Activated naive CD4-positive, alpha-beta T cell treated with anti-CD3 and anti-CD28 coated beads, Interleukin-2, amount 50 U/mL, for 72 hours (primary cell): Measurements from ENCODE around the gene ZBTB5. TPM values are rescaled to one million over a fixed set of nuclear protein-coding genes. Genes with fewer than 3 reads are reported as not detected.

Experiments used
- ATAC-seq, 2 donors: fragments of 150-1000 bp; cut with Tn5 transposase; 2 replicates each; pipeline ENCODE4 v1.10.0; 2021; ENCODE audit warnings: mild to moderate bottlenecking in 2 of 2, moderate library complexity in 2 of 2
- DNase-seq, 2 donors: peaks; one replicate each; pipeline ENCODE4 v3.0.0; 2021 to 2022; ENCODE audit warnings: low spot score in 2 of 2
- H3K27ac Mint-ChIP-seq, 2 donors: one replicate each; pipeline ENCODE4 v1.8.0; 2022; ENCODE audit warnings: mild to moderate bottlenecking in 2 of 2, mixed read lengths in 2 of 2
- H3K36me3 Mint-ChIP-seq, 2 donors: one replicate each; pipeline ENCODE4 v1.8.0; 2022; ENCODE audit warnings: mixed read lengths in 2 of 2
- H3K9me3 Mint-ChIP-seq, 2 donors: one replicate each; pipeline ENCODE4 v1.8.0; 2022; ENCODE audit warnings: mixed read lengths in 2 of 2
- total RNA-seq, 2 donors: library from RNA; stranded (reverse); gene quantifications; one replicate each; pipeline ENCODE4 v1.2.3, GENCODE V29; 2022

Gene ZBTB5
- total RNA-seq, 2 donors from 2014 or later: 10.6 to 25.6 TPM

DNA sequence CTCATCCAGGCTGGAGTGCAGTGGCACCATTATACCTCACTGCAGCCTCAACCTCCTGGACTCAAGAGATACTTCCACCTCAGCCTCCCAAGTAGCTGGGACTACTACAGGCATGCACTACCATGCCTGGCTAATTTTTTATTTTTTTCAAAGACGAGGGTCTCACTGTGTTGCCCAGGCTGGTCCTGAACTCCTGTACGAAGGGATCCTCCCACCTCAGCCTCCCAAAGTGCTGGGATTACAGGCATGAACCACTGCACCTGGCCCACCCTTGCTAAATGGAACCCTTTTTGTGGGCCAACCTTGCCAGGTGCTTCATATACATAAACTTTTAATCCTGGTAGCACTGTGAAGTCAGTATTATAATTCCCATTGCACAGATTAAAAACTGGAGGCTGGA, 41.7 kb downstream of the ZBTB5 start:
- no peak for DNase-seq
- no peaks in the 10 kb centered on the region for H3K9me3 Mint-ChIP-seq
- peak overlapping the region; percentile 92 to 97 for H3K27ac Mint-ChIP-seq
- no peak for ATAC-seq
- H3K36me3 Mint-ChIP-seq: peaks cover 12 to 17% of the 10 kb centered on the region in 2 donors

- Mint-ChIP-seq H3K9me3 (no peaks in the 10 kb centered on the region), H3K27ac (peak within 1 kb of the TSS; percentile 92 to 97), H3K36me3 (peaks cover 7 to 13% of the 10 kb centered on the region in 2 donors)
- ATAC-seq (peak; percentile 99), DNase-seq (peak; percentile 92 to 95)
These were observed 42.8 kb downstream of the ZBTB5 start, which contains the start of gene GRHPR for GRCh38 chr9:37422289-37423104. Gene GRHPR (plus strand): TSS chr9:37422696. CDS start chr9:37422751, 55 bp downstream.

DNA sequence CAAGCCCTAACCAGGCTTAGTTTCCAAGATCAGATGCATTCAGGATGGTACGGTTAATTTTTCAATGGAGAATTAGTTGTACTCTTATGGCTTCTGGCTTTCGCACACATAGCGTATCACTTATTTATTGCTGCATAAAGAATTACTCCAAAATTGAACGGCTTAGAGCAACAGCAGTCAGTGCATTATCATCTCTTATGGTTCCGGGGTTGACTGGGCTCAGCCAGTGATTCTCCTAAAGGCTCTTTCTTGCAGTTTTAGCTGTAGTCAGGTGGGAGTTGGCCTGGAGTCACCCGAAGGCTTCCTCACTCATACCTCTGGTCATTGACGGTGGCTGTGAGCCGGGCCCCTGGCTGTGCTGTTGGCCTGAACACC, 43.3 kb downstream of the ZBTB5 start:
- peak; percentile 14 to 53 for ATAC-seq
- DNase-seq: no peak

GRCh38 chr9:37420271-37421215, 44.7 kb downstream of the ZBTB5 start:
- DNase-seq (no peak), ATAC-seq (no peak)
- H3K9me3 Mint-ChIP-seq: no peaks in the 10 kb centered on the region
- peaks cover 0 to 13% of the 10 kb centered on the region in 2 donors for H3K36me3 Mint-ChIP-seq
- no peak overlapping the region for H3K27ac Mint-ChIP-seq

More for the DNA sequence above, 43.3 kb downstream of the ZBTB5 start:
- Mint-ChIP-seq H3K9me3 (no peaks in the 10 kb centered on the region), H3K36me3 (peaks cover 7 to 13% of the 10 kb centered on the region in 2 donors), H3K27ac (peak overlapping the region; percentile 92 to 97)

- peaks cover 0 to 13% of the 10 kb centered on the region in 2 donors for H3K36me3 Mint-ChIP-seq
- peak overlapping the region in 1 of 2 donors; percentile 41 for H3K27ac Mint-ChIP-seq
- DNase-seq: no peak
- ATAC-seq: no peak
- H3K9me3 Mint-ChIP-seq: no peaks in the 10 kb centered on the region
These were observed 46.0 kb downstream of the ZBTB5 start for GRCh38 chr9:37419204-37419603.

DNA sequence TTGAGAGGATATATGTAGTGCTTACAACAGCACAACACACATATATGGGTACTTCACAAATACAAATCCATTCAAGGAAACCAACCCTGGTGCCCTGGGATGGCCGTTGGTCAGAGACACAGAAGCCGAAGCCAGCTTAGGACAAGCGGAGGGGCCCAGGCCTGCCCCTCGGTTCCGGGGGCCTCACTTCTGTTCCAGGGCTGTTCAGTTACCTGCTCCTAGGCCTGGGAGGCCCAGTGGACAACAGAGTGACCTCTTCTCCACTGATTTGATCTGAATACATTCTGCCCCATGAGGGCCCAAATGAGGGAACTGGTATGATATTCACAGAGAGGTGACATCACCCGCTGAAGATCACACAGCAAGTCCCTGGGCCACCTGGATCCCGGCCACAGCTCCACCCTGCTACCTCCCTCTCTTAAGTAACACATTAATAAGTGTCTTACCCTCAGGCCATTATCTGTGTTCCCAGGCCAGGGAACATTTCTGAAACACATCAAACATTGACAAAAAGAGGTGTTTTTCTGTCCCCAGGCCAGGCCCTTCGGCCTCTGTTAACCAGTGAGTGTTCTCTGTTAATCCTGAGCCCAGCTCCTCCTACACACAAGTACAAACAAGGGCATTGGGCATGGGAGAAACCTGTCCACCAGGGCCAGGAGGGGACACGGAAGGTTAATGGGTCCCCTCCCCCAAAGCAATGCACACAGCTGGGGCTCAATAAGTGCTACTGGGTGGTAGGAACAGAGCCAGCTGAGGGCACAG, 47.2 kb downstream of the ZBTB5 start:
- no peaks in the 10 kb centered on the region for H3K9me3 Mint-ChIP-seq
- peaks cover 0 to 6% of the 10 kb centered on the region in 2 donors for H3K36me3 Mint-ChIP-seq
- ATAC-seq: no peak
- H3K27ac Mint-ChIP-seq: no peak overlapping the region
- no peak for DNase-seq

GRCh38 chr9:37417252-37417803, 47.9 kb downstream of the ZBTB5 start:
- Mint-ChIP-seq H3K9me3 (no peaks in the 10 kb centered on the region), H3K27ac (no peak overlapping the region), H3K36me3 (peaks cover 0 to 4% of the 10 kb centered on the region in 2 donors)
- DNase-seq (no peak), ATAC-seq (no peak)

- Mint-ChIP-seq H3K27ac (peak overlapping the region; percentile 44 to 89), H3K9me3 (no peaks in the 10 kb centered on the region), H3K36me3 (no peaks in the 10 kb centered on the region)
- peak; percentile 79 to 90 for ATAC-seq
- peak; percentile 69 to 88 for DNase-seq
These were observed 50.1 kb downstream of the ZBTB5 start for GRCh38 chr9:37415011-37415719.

DNA sequence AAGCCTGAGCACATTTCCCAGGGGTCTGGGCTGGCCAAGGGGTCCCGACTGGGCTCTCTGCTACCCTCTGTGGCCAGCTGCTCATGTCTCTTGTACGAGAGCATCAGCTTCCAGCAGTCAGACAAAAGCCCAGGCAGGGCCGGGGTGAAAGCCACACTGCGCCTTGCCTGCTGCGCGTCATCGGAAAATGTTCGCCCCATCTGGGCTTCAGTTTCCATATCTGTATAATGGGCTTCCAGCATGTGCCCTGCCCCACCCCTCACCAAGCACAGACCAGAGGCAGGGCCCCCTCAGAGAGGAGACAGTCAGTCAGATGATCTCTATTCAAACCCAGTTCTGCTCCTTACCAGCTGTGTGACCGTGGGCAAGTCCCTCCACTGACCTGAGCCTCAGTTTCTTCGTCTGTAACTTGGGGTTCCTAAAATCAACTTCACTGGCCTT, 50.7 kb downstream of the ZBTB5 start:
- Mint-ChIP-seq H3K36me3 (no peaks in the 10 kb centered on the region), H3K9me3 (no peaks in the 10 kb centered on the region), H3K27ac (no peak overlapping the region)
- ATAC-seq (no peak), DNase-seq (no peak)

DNA sequence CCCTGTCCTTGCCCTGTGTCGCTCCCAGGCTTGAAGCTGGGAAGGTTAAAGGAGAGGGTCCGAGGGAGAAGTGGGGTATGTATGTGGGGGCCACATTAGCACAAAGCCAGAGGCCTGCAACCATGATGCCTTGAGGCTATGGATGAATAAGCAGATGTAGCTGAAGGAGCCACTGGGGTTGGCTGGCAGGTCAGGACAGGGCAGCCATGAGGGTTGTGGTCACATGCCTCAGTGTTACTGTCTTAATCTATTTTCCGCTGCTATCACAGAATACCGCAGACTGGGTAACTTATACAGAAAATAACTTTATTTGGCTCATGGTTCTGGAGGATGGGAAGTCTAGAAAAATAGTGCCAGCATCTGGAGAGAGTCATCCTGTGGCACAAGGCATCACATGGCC, 51.9 kb downstream of the ZBTB5 start:
- no peaks in the 10 kb centered on the region for H3K9me3 Mint-ChIP-seq
- H3K27ac Mint-ChIP-seq: no peak overlapping the region
- no peak for DNase-seq
- ATAC-seq: no peak
- no peaks in the 10 kb centered on the region for H3K36me3 Mint-ChIP-seq

DNA sequence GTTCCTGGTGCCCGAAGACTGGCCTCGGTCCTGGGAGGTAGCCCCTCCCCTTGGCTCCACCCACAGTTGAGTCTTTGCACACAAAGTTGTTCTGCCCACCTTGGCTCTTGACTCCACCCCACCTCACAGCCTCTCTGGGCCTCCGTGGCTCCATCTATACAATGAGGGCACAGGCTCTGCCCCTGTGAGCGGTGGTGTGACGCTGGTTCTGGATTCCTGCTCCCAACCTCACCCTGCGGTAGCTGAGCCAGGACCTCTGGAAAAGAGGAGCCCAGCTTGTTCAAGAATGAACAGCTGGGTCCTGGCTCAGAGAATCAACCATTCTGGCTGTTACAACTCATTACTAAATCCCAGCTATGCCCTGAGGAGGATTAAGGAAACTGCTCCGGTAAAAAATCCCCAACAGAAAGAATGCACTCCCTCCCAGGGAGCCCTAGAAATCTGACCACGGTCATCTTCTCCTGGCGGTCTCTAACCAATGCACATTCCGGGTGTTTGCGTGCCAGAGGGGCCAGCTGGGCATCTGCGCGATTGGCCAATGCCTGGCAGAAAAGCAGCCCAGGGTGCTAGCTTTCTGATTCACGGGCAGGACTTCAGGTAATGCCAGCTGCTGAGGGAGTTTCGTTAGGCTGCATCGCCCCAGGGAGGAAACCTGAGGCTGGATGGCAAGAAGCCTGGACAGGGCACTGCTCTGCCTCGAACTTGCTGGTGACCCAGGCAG, 52.7 kb downstream of the ZBTB5 start:
- DNase-seq (no peak), ATAC-seq (no peak)
- Mint-ChIP-seq H3K36me3 (no peaks in the 10 kb centered on the region), H3K9me3 (no peaks in the 10 kb centered on the region), H3K27ac (peak overlapping the region in 1 of 2 donors; percentile 22)

- ATAC-seq (peak; percentile 23 to 58), DNase-seq (peak in 1 of 2 donors; percentile 37)
- Mint-ChIP-seq H3K27ac (peak overlapping the region; percentile 47 to 79), H3K9me3 (no peaks in the 10 kb centered on the region), H3K36me3 (no peaks in the 10 kb centered on the region)
These were observed 54.1 kb downstream of the ZBTB5 start for GRCh38 chr9:37410969-37411785.

DNA sequence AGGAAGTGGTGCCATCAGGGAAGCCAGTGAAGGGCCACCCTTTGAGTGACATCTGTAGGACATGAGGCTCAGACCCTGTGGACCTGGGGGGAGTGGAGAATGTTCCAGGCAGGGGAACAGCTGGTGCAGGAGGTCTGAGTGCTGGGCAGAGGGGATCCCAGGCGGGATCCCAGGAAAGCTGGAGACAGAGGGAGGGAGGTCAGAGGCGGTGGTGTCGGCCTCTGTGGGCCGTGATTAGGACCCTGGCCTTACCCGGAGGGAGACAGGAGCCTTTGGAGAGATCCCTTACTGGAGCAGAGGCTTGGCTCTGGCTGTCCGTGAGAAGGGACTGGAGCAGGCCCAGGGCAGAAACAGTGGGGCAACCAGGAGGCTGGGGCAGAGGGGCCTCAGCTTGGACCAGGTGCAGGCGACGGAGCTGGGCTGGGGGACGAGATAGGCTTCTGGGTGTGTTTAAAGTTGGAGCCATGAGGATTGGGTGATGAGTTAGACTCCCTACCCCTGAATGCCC, 54.8 kb downstream of the ZBTB5 start:
- H3K27ac Mint-ChIP-seq: peak overlapping the region in 1 of 2 donors; percentile 41
- no peak for ATAC-seq
- H3K36me3 Mint-ChIP-seq: no peaks in the 10 kb centered on the region
- DNase-seq: no peak
- H3K9me3 Mint-ChIP-seq: no peaks in the 10 kb centered on the region
